ENCODE results near the gene MYL2. TPM values are rescaled to one million over a fixed set of nuclear protein-coding genes. Genes with fewer than 3 reads are reported as not detected.
A peak's percentile ranks its signal among the peaks of the same experiment; 100 is the strongest.

Gene MYL2
- total and polyA plus RNA-seq, 9 of the 15 experiments (the other 6 are each of a cell fraction or from before 2014, with no cell fraction given): not detected

- Histone ChIP-seq H3K4me2 (ENCODE audit: insufficient read depth, low read length) (no peak overlapping the region), H3K9me3 (replicated peaks; ENCODE audit: control insufficient read depth, insufficient read depth, low read depth, low read length) (no peaks in the 10 kb centered on the region; the same call in 1 of the 2 replicates), H3K9me1 (ENCODE audit: control insufficient read depth, insufficient read depth, low read length) (no peaks in the 10 kb centered on the region), H3K79me2 (ENCODE audit: control insufficient read depth, insufficient read depth, low read length) (no peaks in the 10 kb centered on the region), H2AFZ (ENCODE audit: low read depth, low read length) (no peak overlapping the region), H3K4me3 (no peak overlapping the region), H3K4me1 (replicated peaks in 1 of 2; ENCODE audit: control insufficient read depth in 2 of 2, insufficient read depth in 2 of 2, low read length in 2 of 2) (0 out of 5 replicates have a peak, but pooled peaks cover 0 to under 1% of the 10 kb centered on the region in 2 experiments), H3K27ac (ENCODE audit: extremely low read depth, low read depth, low read length) (no peak overlapping the region), H3K36me3 (ENCODE audit: control insufficient read depth, insufficient read depth, low read length) (no peaks in the 10 kb centered on the region), H4K20me1 (replicated peaks; ENCODE audit: control insufficient read depth, insufficient read depth, low read length) (no peaks in the 10 kb centered on the region), H3K27me3 (ENCODE audit: control insufficient read depth in 2 of 2, insufficient read depth in 2 of 2, low read length in 2 of 2) (peaks cover 3 to 24% of the 10 kb centered on the region in 2 experiments; a peak in 4 of 5 replicates), H3K9ac (ENCODE audit: insufficient read depth in 1 of 2, low read depth in 2 of 2, low read length in 2 of 2) (no peak overlapping the region)
- in situ Hi-C loops (cut with MboI): no loop called here
- TF ChIP-seq ZNF24 (IDR thresholded peaks at IDR 0.05): peak; percentile 74
- TF ChIP-seq RBM25 (IDR thresholded peaks at IDR 0.05; ENCODE audit: low read depth, low read length, severe bottlenecking): peak; percentile 26
- TF ChIP-seq ZNF263 (CRISPR knock-in tag; IDR thresholded peaks at IDR 0.05; ENCODE audit: borderline replicate concordance): no peak
- TF ChIP-seq NCOR1 (IDR thresholded peaks at IDR 0.05): no peak
- TF ChIP-seq PHF20 (IDR thresholded peaks at IDR 0.05; ENCODE audit: partially characterized antibody): no peak
- no peak for TF ChIP-seq MITF (IDR thresholded peaks at IDR 0.05)
- no peak for FAIRE-seq
- POLR2A ChIA-PET: no interaction called here
- WGBS (ENCODE audit: insufficient coverage, low coverage, missing lambda C conversion rate): 0% methylated on average over 4 of the region's 4 CpGs
- CTCF ChIA-PET (ENCODE audit: low intra/inter-chr PET ratio): no interaction called here
- no peak for ATAC-seq
- intact Hi-C loops (cut with micrococcal nuclease): no loop called here
- no TSS peak for BruUV-seq (replicated peaks)
- DNase-seq (ENCODE audit: extremely low read depth in 1 of 4, low spot score in 3 of 4): no peak
Observed at GRCh38 chr12:110903511-110903910, 16.9 kb downstream of the MYL2 start.
